ENCODE results near the gene ATP5F1D. TPM values are rescaled to one million over a fixed set of nuclear protein-coding genes. Genes with fewer than 3 reads are reported as not detected.
"Not testable (repeated sequence)": the region's sequence is repeated elsewhere in the genome, so short reads cannot be mapped to it uniquely, and the experiment has no call there.

Gene ATP5F1D
- total RNA-seq: 172 and 185 TPM in 2 replicates

DNA sequence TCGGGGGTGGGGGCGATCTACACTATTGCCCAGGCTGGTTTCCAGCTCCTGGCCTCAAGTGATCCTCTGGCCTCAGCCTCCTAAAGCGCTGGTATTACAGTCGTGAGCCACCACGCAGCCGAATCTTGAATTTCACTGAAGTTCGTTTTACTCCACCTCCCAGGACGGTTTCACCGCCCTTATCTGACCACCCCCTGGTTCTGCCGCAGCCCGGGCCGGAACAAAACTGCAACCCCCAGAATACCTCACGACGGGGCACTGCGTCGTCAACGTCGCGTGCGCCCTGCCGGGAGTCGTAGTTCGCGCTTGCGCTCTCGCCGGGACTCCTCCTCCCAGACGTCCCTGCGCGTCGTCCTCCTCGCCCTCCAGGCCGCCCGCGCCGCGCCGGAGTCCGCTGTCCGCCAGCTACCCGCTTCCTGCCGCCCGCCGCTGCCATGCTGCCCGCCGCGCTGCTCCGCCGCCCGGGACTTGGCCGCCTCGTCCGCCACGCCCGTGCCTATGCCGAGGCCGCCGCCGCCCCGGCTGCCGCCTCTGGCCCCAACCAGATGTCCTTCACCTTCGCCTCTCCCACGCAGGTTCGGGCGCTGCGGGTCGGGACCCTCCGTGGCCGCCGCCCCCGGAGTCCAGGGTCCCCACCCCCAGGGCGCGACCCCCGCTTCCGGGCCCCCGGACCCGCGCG, at the start of gene ATP5F1D:
ATP5F1D (plus strand) TSS at position 335 of the 679 bp plus-strand sequence; CDS start at position 435, 100 bp downstream.
- TF ChIP-seq, protein P1, sequence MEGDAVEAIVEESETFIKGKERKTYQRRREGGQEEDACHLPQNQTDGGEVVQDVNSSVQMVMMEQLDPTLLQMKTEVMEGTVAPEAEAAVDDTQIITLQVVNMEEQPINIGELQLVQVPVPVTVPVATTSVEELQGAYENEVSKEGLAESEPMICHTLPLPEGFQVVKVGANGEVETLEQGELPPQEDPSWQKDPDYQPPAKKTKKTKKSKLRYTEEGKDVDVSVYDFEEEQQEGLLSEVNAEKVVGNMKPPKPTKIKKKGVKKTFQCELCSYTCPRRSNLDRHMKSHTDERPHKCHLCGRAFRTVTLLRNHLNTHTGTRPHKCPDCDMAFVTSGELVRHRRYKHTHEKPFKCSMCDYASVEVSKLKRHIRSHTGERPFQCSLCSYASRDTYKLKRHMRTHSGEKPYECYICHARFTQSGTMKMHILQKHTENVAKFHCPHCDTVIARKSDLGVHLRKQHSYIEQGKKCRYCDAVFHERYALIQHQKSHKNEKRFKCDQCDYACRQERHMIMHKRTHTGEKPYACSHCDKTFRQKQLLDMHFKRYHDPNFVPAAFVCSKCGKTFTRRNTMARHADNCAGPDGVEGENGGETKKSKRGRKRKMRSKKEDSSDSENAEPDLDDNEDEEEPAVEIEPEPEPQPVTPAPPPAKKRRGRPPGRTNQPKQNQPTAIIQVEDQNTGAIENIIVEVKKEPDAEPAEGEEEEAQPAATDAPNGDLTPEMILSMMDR (IDR thresholded peaks at IDR 0.05): no peak
- Mint-ChIP-seq H3K9me3 (no peaks in the 10 kb centered on the region), H3K4me1 (peaks cover 53% of the 10 kb centered on the region), H3K27ac (peak within 1 kb of the TSS; percentile 74), H3K4me3 (peak within 1 kb of the TSS; percentile 86), H3K27me3 (peaks cover 7% of the 10 kb centered on the region), H3K36me3 (ENCODE audit: low read depth) (peaks cover 2% of the 10 kb centered on the region)
- ATAC-seq (ENCODE audit: low read depth) (peak; percentile 67), DNase-seq (peak; percentile 85)
- CTCF ChIA-PET: interaction anchor here (1.8 to 6.1 kb wide), 2 partner anchors 24 to 129 kb away, joined by 10 to 540 read pairs; partner anchors contain the start of gene CIRBP
- intact Hi-C loops (cut with micrococcal nuclease): loop anchor here (1.0 to 10.0 kb wide), 5 partner anchors 146 to 577 kb away; partner anchors contain the start of genes POLR2E, PTBP1, RNF126 and RNU6-2
- POLR2A ChIA-PET: interaction anchor here (1.0 to 10.1 kb wide), 5 partner anchors 23 to 257 kb away, joined by 3 to 824 read pairs (median 4); partner anchors contain the start of genes CIRBP, RNU6-2 and WDR18

DNA sequence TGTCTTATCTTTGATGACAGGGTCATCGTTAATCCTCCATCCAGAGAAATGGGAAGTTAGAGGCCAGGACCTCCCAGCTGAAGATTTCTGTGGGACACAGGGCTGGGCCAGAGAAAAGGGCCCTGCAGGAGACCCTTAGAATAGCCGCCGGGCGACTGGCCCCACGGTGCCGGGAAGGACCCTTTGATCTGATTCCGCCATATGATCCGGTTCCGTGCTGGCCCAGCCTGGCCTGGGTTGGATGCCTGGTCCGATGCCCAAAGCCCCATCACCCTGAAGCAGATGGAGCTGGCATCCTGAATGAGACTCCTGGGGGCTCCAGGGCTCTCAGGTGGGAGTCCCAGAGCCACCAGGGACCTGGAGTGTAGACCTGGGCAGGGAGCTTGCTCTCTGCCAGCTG, 42.0 kb upstream of the ATP5F1D start:
- TF ChIP-seq, protein P1 (IDR thresholded peaks at IDR 0.05): no peak
- DNase-seq (no peak), ATAC-seq (ENCODE audit: low read depth) (no peak)
- Mint-ChIP-seq H3K27me3 (no peaks in the 10 kb centered on the region), H3K4me3 (no peak overlapping the region), H3K9me3 (no peaks in the 10 kb centered on the region), H3K4me1 (peaks cover 3% of the 10 kb centered on the region), H3K27ac (no peak overlapping the region), H3K36me3 (ENCODE audit: low read depth) (no peaks in the 10 kb centered on the region)
- ChIA-PET CTCF (interaction anchor here (1.4 kb wide), 1 partner anchor 86 kb away, joined by 6 read pairs; no protein-coding TSS in a partner anchor), POLR2A (interaction anchor here (1.4 kb wide), 1 partner anchor 14 kb away, joined by 4 read pairs; no protein-coding TSS in a partner anchor)
- intact Hi-C loops (cut with micrococcal nuclease): no loop called here

DNA sequence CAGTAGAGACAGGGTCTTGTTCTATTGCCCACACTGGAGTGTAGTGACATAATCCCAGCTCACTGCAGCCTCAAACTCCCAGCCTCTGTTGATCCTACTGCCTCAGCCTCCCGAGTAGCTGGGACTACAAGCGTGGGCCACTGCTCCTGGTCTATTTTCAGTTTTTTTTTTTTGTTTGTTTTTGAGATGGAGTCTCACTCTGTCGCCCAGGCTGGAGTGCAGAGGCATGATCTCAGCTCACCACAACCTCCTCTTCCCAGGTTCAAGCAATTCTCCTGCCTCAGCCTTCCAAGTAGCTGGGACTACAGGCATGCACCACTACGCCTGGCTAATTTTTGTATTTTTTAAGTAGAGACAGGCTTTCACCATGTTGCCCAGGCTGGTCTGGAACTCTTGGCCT, 40.9 kb upstream of the ATP5F1D start:
- ATAC-seq (ENCODE audit: low read depth); intact Hi-C loops (cut with micrococcal nuclease); H3K36me3 Mint-ChIP-seq (ENCODE audit: low read depth); DNase-seq; H3K4me3 Mint-ChIP-seq; H3K4me1 Mint-ChIP-seq; H3K27me3 Mint-ChIP-seq; H3K27ac Mint-ChIP-seq; H3K9me3 Mint-ChIP-seq: not testable (repeated sequence)
- ChIA-PET CTCF (interaction anchor here (1.4 kb wide), 1 partner anchor 87 kb away, joined by 6 read pairs; no protein-coding TSS in a partner anchor), POLR2A (interaction anchor here (1.4 kb wide), 1 partner anchor 13 kb away, joined by 4 read pairs; no protein-coding TSS in a partner anchor)

DNA sequence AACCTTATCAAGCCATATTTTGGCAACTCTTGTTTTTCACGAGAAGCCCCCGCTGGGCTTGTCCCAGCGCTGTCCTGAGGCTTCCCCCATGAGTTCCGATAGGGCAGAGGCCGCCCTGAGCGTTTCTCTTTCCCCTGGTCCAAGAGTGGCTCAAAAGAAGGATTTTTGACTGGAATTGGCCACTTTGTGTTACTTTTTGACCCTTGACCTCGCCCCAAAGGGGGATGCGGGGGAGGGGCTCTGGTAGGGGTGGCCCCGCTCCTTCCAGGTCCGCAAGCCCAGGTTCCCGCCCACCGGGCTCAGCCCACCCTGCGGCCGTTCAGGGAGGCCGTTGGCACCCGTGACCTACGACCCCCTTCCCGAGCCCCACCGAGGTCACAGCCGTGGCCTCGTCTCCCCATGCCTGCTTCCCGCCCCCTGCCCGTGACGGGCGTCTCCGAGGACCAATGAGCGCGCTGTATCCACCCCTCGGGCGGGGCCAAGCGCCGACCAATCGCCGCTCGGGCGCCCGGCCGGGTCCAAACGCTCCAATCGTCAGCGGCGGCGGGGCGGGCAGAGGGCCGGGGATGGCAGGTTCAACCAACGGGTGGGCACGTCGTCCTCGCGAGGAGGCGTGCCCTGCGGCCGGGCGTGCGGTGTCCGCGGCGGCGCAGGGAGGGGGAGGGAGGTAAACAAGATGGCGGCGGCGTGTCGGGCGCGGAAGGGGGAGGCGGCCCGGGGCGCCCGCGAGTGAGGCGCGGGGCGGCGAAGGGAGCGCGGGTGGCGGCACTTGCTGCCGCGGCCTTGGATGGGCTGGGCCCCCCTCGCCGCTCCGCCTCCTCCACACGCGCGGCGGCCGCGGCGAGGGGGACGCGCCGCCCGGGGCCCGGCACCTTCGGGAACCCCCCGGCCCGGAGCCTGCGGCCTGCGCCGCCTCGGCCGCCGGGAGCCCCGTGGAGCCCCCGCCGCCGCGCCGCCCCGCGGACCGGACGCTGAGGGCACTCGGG, 36.1 kb upstream of the ATP5F1D start, which contains the start of gene STK11:
STK11 (plus strand) TSS at position 665 of the 986 bp plus-strand sequence. CDS start 1,136 bp downstream, outside the sequence.
- H3K4me3 Mint-ChIP-seq: peak within 1 kb of the TSS; percentile 89
- peak within 1 kb of the TSS; percentile 80 for H3K27ac Mint-ChIP-seq
- intact Hi-C loops (cut with micrococcal nuclease): loop anchor here (1.0 kb wide), 1 partner anchor 184 kb away; the partner anchor contains the start of genes RNU6-2 and TMEM259
- CTCF ChIA-PET: no interaction called here
- no peaks in the 10 kb centered on the region for H3K27me3 Mint-ChIP-seq
- peaks cover 33% of the 10 kb centered on the region for H3K4me1 Mint-ChIP-seq
- H3K9me3 Mint-ChIP-seq: no peaks in the 10 kb centered on the region
- POLR2A ChIA-PET: interaction anchor here (0.6 to 1.0 kb wide), 4 partner anchors 9 to 224 kb away, joined by 3 to 5 read pairs (median 4); no protein-coding TSS in a partner anchor
- ATAC-seq (ENCODE audit: low read depth) (peak; percentile 93), DNase-seq (peak; percentile 100)
- peaks cover 9% of the 10 kb centered on the region for H3K36me3 Mint-ChIP-seq (ENCODE audit: low read depth)
- TF ChIP-seq, protein P1 (IDR thresholded peaks at IDR 0.05): no peak
